HT1080 (cell line): ENCODE measurements around the gene ACAT1. TPM values are rescaled to one million over a fixed set of nuclear protein-coding genes. Genes with fewer than 3 reads are reported as not detected.
"Not testable (repeated sequence)": the region's sequence is repeated elsewhere in the genome, so short reads cannot be mapped to it uniquely, and the experiment has no call there.

Experiments used
- DNase-seq: peaks from one replicate; pipeline ENCODE4 v3.0.0-alpha.2; 2015; ENCODE audit warnings: low read depth
- polyA plus RNA-seq, 2 experiments: library from polyadenylated mRNA; depleted of rRNA; stranded (reverse); fragments of >200 nt; gene quantifications; 2 replicates each; pipeline ENCODE4 v1.2.3, GENCODE V29; 2015
- total RNA-seq: library from RNA; depleted of rRNA; stranded (reverse); fragments of >200 nt; shearing (Covaris generic); gene quantifications from 2 replicates; pipeline ENCODE4 v1.2.3, GENCODE V29; 2014; rRNA removed

ACAT1 gene
- 173 and 195 TPM in 2 replicates for total RNA-seq
- 123 and 191 TPM in 2 replicates for polyA plus RNA-seq (2015; cell fraction: cytosol; rRNA removed)
- polyA plus RNA-seq (2015; cell fraction: nucleus; rRNA removed), result 122 and 148 TPM in 2 replicates

DNA sequence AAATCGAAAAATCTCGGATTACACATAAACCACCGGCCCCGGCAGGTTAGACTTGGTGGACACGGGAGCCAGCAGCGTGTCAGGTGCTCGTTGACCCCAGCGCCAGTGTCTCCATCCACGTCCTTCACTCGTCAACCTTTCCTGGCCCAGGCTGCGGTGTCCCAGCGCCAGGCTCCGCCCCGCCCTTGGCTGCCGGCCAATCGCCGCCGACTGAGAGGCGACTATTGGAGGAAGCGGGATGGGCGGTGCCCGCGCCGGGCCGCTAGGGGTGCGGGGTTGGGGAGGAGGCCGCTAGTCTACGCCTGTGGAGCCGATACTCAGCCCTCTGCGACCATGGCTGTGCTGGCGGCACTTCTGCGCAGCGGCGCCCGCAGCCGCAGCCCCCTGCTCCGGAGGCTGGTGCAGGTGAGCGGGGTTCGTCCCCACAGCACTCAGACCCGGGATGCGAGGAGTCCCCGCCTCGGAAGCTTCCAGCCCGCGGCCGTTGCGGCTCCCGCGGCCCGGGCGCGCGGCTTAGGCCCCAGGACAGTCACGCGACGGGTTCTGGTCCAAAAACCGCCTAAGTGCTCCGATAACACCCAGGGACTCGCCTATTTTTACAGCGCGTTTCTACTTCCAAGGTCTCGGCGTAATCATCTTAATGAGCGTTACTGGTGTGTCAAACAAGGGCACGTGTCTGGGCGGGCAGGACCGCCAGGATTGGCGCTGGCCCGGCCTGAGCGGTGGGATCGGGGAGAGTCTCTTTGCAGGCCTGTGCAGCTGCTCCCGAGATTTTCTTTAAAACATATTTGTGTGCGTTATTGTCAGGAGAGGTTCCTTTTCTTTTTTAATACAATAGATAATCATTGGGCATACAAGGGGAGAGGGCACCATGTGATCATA is at the start of gene ACAT1:
Gene ACAT1, plus strand, starts transcription at position 294 of the 882 bp plus-strand sequence. Its CDS starts 40 bp downstream, at position 334.
- DNase-seq, result peak; percentile 89

DNA sequence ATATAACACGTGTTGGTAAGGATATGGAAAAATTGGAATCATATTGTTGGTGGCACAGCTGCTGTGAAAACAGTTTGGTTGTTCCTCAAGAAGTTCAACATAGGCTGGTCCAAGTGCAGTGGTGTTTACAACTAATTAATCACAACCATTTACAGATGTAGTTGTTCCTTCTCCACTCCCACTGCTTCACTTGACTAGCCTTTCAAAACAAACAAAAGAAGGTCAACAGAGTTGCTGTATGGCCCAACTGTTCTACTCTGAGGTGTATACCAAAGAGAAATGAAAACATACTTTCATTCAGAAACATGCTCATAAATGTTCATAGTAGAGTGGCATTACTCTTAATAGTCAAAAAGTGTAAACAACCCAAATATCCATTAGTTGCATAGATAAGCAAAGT is 36.6 kb upstream of the ACAT1 start:
- no peak for DNase-seq

DNA sequence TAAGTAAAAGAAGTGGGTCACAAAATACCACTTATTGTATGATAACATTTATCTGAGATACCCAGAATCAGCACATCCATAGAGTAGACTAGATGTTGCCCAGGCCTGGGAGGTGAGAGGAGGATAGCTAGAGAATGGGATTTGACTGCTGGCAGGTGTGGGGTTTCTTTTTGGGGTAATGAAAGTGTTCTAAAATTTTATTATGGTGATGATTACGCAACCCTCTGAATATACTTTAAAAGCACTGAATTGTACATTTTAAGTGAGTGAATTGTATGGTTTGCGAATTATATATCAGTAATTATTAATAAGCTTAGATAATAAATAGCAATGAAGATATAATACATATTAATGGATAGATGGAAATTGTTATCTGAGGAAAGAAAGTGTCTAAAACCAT is 35.7 kb upstream of the ACAT1 start:
- DNase-seq, result no peak

DNA sequence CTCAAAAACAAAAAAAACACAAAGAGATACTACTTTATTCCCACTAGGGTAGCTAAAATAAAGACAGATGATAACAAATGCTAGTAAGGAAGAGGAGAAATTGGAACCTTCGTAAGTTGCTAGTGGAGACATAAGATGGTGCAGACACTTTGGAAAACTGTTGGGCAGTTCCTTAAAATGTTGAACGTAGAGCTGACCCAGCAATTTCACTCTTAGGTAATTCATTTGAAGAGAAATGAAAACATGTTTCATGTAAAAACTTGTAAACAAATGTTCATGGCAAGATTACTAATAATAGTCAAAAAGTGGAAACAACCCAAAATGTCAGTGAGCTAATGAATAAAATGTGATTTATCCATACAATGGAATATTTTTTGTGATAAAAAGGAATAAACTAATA is 29.2 kb upstream of the ACAT1 start:
- no peak for DNase-seq

DNA sequence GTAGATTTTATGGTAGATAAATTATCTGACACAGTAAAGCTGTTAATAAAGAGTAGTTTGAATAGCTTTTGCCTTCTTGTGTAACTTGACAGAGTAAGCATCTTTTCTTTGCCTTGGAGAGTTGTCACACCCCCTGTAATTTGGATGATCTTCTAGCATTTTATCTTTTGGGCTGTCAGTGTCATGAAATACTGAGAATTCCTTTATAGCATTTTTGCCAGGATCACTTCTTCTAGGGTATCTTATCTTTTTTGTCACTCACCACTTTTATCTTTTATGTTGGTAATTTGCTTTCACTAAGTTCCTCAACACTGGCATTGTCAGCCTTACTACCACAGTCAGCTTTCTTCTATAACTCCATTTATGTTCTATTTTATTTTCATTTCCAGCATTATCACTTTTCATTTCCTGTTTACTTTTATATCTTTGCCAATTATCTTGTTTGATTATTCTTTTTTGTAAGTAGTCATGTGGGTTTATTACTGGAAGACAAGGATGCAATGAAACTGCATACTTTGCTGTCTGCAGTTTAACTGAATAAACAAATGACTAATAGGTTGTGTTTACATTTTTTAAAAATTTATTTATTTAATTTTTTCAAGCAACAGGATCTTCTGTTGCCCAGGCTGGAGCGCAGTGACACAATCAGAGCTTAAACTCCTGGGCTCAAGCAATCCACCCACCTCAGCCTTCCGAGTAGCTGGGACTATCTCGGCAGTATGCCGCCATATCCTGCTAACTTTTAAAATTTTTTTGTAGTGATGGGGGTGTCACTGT is 28.1 kb upstream of the ACAT1 start:
- DNase-seq, result no peak

DNA sequence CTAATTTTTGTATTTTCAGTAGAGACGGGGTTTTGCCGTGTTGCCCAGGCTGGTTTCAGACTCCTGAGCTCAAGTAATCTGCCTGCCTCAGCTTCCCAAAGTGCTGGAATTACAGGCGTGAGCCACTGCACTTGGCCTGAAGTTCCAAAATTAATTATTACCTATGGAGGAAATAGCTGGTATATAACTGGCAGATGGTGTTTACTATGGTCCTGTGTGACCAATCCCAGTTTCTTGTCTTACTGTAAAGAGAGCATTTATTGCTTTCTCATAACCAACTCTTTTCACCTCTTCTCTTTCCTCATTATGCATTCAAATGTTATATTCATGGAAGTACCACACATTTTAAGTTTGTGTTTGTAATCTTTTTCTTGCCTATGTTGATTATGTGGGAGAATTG is 24.2 kb upstream of the ACAT1 start:
- DNase-seq, result no peak

DNA sequence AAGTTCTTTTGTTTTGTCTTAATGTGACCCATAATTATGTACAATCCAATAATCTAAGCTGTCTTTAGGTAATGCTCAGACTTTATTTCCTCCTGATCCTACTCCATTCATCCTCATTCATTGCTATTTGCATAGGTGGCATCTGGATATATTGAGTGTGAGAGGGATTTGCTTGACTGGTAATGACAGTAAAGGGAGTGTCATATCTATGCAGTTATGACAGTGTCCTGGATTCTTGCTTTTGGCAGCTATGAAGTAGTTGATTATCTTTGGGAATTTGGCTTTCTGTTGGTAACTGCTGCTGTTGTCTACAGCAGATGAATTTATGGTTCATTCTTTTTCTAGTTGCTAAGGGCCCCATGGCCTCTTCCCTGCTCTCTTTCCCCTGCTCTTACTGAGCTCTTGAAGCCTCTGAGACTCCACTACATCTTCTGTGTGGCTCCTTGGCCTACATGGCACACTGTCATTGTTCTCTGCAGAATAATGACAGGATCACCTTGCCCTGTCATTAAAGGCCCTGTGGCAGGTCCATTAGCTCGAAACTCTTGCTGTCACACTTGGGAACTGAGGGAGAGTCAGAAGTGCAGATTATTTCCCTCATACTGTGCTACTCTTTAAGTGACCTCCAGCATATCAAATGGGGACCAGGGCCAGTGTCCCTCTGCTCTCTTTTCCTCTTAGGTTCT is 20.1 kb upstream of the ACAT1 start:
- DNase-seq, result no peak

DNA sequence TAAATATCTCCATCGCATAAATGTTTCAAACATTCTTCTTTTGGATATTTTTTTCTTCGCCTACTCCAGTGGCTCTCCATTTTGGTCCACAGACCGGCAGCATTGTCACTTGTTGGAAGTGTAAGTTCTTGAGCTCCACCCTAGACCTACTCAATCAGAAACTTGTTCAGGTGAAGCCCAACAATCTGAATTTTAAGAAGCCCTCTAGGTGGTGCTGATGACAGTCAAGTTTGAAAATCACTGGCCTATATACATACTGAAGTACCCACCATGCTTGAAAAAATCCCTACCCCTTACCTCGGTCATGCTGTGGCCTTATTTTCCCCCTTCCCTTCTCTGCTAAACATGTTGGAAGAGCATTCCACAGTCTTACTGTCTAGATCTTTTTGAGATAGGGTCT is 10.2 kb upstream of the ACAT1 start:
- no peak for DNase-seq

DNA sequence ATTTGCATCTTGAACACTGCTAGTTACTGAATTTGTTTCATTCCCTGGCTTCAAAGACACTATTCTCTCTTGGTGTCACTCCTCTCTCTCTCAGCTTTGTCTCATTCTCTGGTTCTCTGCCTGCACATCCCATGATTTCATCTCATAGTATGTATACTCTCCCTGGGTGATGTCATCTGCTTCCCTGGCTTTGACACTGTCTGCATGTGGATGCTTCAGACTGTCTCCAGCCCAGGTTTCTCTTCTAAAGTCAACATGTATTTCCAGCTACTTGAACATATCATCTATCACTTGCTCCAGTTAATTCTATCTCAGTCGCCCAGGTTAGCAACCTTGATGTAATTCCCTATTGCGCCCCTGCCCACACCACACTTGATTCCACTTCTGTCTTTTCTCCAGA is 9.3 kb upstream of the ACAT1 start:
- DNase-seq, result no peak

DNA sequence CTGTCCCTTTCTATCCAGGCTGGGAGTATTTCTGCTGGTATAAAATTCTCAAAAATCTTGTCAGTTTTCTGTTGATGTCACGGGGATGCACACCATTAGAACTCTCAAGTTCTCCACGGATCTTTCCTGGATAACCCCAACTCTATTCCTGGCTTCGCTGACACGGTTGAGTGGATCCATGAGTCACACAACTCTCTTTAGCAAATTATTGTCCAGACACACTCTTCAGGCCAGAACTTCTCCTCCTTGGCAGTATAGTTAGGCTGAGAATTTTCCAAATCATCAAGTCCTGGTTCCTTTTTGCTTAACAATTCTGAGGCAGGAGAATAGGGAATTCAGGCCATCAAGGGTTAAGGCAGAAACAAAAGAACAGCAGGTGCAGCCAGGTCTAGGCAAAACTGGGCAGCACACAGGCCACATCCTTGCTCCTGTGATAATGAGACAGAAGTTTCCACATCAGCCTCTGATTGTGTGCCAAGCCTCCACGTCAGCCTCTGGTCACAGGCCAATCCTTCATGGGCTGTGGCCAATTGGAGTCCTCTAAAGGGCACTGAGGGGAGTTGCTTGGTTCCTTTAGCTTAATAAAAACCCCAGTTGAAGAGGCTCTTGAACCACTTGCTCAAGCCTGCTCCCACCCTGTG is 5.7 kb upstream of the ACAT1 start:
- peak; percentile 84 for DNase-seq

DNA sequence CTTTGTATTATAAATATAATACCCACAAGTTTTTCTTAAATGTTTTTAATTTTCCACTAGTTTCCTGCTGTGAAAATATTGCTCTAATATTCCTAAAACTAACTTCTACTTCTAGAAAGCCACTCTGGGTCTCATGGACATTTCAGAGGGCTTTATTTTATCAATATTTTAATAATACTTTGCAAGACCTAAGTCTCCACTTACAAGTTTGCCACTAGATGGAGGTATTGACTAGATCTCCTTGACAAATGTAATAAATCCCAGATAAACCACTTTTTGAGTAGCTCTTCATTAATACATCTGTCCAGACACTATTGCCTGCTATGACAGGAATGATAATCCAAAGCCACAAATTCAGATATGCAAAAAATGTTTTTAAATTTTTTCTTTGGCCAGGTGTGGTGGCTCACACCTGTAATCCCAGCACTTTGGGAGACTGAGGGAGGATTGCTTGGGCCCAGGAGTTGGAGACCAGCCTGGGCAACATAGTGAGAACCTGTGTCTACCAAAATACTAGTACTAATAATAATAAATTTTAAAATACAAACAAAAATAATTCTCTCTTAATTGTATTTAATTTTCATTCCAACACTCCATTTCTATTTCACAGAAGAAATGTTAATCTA is 3.5 kb upstream of the ACAT1 start:
- peak; percentile 11 for DNase-seq

DNA sequence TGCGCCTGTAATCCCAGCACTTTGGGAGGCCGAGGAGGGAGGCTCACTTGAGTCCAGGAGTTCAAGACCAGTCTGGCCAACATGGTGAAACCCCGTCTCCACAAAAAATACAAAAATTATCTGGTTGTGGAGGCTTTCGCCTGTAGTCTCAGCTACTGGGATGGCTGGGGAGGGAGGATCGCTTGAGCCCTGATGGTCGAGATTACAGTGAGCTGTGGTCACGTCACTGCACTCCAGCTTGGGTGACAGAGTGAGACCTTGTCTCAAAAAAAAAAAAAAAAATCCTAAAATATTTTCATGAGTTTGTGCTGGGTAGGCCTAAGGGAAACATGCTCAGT is 462 bp upstream of the ACAT1 start:
- not testable (repeated sequence) for DNase-seq

DNA sequence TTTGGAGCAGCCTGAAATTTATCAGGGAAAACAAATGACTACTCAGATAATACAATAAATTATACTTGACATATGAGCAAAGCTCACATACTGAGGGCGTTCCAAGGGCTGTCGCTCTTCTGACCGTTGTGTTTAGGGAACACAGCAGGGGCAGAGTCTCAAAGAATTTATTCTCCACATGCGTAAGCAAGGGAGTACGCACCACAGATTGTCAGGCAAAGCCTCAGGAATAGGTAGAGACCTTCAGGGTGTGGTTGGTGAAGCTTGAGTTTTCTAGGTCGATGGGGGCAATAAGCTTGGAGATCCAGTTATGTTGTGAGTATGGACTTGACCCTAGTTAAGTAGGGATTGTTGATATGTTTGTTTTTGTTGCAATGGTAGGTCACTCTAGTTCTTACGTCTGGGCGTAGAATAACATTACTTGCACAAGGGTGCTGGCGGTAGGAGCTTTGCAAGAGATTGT is 830 bp downstream of the ACAT1 start:
- peak; percentile 12 for DNase-seq

DNA sequence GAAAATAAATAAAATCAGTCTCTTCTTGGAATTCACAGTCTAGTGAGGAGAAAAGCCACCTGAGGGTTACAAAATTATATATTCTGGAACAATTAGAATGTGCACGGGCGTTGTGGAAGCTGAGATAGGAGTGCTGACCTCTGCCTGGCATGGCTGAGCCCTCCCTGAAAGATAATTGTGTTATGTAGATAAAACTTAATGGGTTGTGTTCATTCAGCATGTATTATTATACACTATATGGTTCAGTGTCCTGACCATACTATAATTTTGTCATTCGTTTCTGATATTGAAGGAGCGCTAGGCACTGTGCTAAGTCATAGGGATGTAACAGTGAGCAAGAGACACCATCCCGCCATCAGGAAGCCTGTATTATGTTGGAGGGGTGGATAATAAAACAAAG is 3.7 kb downstream of the ACAT1 start:
- no peak for DNase-seq

DNA sequence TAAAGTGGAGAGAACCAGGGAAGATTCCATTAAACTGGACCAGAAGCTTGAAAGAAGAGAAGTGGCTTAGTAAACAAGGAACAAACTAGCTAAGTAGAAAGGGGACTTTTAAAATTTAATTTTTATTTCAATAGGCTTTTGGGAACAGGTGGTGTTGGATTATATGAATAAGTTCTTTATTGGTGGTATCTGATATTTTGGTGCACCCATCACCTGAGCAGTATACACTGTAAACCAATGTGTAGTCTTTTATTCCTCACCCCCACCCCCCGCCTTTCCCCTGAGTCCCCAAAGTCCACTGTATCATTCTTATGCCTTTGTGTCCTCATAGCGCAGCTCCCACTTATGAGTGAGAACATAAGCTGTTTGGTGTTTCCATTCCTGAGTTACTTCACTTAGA is 7.4 kb downstream of the ACAT1 start:
- no peak for DNase-seq

DNA sequence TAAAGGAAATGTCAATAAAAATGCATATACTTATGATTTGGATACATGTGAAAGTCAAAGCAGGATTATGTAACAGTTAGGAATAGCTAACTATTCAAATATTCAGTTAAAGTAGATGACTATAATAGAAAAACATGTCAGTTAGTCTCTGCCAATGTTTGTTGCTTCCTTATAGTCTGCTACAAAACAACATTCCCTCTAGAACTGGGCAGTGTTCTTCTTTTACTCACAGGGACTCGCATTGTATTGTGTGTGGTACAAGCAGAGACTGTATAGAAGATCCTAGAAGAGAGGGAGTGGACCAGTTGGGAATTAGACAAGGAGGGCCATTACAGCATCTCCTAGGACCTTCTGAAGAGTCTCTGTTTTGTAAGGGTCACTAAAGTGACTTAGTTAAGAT is 10.6 kb downstream of the ACAT1 start:
- DNase-seq, result no peak

DNA sequence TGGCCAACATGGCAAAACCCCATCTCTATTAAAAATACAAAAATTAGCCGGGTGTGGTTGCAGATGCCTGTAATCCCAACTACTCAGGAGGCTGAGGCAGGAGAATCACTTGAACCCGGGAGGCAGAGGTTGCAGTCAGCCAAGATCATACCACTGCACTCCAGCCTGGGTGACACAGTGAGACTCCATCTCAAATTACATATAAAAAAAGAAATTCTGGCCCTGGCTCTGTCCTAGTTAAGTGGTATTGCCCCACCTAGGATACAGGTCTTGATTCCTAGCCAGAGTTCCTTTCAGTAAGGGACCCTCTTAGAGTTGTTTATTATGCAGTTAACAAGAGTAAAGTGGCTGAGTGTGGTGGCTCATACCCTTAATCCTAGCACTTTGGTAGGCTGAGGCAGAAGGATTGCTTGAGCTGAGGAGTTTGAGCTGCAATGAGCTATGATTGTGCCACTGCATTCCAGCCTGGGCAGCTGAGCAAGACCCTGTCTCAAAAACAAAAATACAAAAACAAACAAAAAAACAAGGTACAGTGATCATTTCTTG is 11.7 kb downstream of the ACAT1 start:
- DNase-seq, result not testable (repeated sequence)

DNA sequence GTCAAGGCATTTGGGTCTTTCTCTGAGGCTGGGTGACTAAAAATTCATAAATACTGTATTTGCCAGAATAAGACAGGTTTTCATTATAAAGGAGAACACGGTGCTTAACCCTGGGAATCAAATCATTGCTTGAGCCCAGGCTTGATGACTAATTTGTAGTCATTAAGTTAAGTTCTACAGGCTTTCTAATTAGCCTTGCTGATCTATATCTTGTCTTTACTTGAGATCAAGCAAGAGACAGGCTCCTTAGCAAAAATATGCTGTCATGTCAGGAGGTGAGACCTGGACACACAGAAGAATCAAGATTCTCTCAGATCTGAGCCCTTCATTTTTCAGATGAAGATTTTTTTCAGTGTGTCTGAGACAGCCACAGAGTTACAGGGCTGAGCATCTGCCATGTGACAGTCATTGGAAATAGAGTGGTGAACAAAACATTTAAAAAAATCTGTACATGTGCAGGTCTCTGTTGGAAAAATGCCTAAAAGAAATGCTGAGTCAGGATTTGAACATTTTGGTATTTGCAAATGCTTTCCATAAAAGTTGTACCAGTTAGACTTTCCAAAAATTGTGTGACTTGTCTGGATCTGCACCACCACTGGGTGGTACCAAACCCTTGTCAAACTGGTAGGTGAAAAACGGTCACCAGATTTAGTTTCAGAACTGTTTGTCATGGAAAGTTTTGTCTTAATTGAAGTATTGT is 14.6 kb downstream of the ACAT1 start:
- DNase-seq, result peak; percentile 10

DNA sequence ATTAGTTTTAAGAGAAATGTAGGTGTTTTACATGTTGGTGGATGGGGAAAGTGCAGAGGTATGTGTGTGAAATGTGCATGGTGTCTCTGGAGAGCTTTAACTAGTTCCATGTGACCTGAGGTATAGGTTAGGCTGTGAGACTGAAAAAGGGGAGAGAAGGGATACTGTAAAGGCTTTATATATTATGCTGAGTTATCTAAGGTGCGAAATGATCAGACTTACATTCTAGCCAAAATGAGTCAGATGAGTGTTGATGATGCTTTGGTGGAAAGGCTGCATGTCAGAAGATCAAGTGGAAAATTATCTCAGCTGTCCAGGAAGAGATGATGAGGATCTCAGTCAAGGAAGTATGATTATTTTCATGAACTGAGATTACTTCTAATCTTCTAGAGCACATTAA is 15.8 kb downstream of the ACAT1 start:
- DNase-seq, result no peak

DNA sequence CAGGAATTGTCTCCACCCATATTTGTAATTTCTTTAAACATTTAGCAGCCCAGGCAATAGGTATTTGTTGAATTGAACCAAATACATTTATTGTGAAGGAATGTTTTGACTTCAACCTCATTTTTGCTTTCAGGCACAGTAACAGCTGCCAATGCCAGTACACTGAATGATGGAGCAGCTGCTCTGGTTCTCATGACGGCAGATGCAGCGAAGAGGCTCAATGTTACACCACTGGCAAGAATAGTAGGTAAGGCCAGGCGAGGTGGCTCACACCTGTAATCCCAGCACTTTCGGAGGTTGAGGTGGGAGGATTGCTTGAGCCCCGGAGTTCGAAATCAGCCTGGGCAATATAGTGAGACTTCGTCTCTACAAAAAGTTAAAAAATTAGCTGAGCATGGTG is 20.9 kb downstream of the ACAT1 start:
- DNase-seq, result no peak
